HG02938 (cell line): ENCODE data around the gene SH3BGRL.

Experiments
- ATAC-seq: cut with Tn5 transposase; IDR thresholded peaks from one replicate; pipeline ENCODE4 v1.9.1; 2021; ENCODE audit warnings: mild to moderate bottlenecking, moderate library complexity; ENCODE audit not compliant: unreplicated experiment

The SH3BGRL gene

GRCh38 chrX:81201671-81202455 is at the start of gene SH3BGRL, which contains the start of gene HMGN5:
Gene SH3BGRL (plus strand): TSS chrX:81202102. CDS start chrX:81202201, 99 bp downstream.
Gene HMGN5 (minus strand): TSS chrX:81201913. CDS start chrX:81121549, 80,364 bp downstream.
- ATAC-seq = peak; percentile 93

GRCh38 chrX:81168391-81168790 is 33.5 kb upstream of the SH3BGRL start:
- no peak for ATAC-seq

GRCh38 chrX:81174286-81174685 is 27.6 kb upstream of the SH3BGRL start:
- no peak for ATAC-seq

DNA sequence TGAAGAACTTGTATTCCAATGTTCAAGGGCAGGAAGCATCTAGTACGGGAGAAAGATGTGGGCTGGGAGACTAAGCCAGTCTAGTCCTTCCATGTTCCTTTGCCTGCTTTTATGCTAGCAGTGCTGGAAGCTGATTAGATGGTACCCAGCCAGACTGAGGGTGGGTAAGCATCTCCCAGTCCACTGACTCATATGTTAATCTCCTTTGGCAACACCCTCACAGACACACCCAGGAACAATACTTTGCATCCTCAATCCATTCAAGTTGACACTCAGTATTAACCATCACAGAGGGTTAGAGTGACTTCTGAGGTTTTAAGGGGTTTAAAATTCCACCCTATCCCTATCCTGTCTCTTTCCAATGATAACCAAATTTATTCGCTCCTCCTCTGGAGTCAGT is 6.6 kb upstream of the SH3BGRL start:
- ATAC-seq = no peak

DNA sequence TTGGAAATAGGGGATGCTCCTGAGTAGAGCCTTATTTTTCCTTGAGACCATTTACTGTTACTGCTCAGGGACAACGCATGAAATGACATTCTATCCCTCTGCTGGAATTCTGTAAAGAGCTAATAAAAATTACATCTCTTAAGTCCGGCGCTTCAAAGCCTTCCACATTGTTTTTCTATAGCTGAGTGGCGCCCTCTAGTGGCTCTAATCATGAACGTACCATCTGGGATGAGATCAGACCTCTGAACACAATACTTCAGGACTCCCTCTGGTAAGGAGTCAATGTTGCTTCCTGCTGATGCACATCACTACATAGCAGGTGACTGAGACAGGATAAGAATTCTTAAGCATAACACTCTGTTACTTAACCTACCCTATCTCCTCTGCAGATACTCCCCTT is 6.2 kb upstream of the SH3BGRL start:
- ATAC-seq = no peak

- ATAC-seq = no peak
Measured at GRCh38 chrX:81201071-81201470, 831 bp upstream of the SH3BGRL start.

DNA sequence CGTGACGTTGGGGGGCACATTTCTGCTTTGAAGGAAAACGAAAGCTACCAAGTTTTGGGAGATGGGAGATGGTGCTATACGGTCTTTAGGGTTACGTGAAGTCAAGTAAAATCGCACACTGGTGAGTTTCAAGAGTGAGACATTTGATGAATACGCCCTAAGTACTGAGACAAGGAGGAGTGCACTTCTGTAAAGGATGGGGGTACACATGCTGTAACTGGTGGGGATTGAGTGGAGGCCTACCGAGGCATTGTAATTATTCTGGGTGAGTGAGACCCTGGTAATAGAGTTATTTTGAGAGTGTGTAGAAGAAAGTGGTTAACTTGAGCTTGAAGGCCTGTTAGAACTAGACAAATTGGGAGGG is 536 bp downstream of the SH3BGRL start:
- no peak for ATAC-seq

GRCh38 chrX:81202943-81203342 is 1.0 kb downstream of the SH3BGRL start:
- no peak for ATAC-seq

DNA sequence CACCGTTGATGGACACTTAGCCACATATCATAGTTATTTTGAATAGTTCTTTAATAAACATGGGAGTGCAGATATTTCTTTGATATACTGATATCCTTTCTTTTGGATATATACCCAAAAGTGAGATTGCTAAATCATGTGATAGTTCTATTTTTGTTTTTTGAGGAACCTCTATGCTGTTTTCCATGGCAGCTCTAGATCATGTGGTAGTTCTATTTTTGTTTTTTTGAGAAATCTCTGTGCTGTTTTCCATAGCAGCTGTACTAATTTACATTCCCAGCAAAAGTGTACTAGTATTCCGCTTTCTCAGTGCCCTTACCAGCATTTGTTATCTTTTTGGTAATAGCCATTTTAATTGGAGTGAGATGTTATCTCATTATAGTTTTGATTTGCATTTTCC is 3.6 kb downstream of the SH3BGRL start:
- no peak for ATAC-seq

DNA sequence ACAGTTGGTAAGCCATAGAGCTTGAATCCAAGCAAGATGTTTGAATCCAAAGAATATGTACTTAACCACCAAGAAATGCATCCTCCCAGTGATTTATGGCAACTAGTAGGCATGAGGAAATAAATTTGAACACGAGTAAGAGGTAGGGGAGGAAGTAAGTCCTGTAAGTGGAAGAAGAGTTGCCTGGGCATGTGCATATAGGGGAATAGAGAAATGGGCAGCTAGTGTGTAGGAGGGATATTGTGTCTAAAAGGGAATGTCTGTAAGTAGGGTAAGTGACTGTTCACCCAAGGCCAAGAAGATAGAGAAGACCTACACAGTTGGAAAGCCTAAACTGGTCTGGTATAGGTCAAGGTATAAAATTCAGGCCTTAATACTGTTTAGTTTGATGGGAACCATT is 4.6 kb downstream of the SH3BGRL start:
- no peak for ATAC-seq

DNA sequence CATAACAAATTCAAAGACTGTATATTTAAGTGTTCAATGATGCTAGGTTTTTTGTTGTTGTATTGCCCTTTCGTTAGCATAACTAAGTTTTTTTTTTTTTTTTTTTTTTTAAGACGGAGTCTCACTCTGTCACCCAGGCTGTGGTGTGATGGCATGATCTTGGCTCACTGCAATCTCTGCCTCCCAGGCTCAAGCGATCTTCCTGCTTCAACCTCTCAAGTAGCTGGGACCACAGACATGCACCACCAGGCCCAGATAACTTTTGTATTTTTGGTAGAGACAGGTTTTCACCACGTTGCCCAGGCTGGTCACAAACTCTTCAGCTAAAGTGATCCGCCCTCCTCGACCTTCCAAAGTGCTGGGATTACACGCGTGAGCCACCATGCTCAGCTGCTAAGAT is 7.0 kb downstream of the SH3BGRL start:
- no peak for ATAC-seq

- no peak for ATAC-seq
Measured at GRCh38 chrX:81215685-81216084, 13.8 kb downstream of the SH3BGRL start.

GRCh38 chrX:81229229-81229628 is 27.3 kb downstream of the SH3BGRL start:
- no peak for ATAC-seq

DNA sequence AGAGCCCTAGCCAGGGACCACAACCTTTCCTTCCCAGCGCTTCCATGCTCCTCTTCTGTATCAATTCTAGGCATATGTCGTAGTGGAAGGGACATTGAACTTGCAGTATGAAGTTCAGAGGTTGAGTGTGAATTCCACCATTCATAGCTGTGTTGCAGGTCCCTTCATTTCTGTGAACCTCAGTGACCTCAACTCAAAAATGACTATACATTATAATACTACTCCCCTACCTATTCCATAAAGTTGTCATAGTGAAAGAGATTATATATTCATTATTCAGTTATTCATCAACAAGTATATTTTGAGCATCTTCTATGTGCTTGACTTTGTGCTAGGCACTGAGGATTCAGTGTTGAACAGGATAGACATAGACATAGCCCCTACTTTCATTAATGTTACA is 28.0 kb downstream of the SH3BGRL start:
- no peak for ATAC-seq

GRCh38 chrX:81231476-81231875 is 29.6 kb downstream of the SH3BGRL start:
- ATAC-seq = no peak

- no peak for ATAC-seq
Measured at GRCh38 chrX:81232218-81232617, 30.3 kb downstream of the SH3BGRL start.

DNA sequence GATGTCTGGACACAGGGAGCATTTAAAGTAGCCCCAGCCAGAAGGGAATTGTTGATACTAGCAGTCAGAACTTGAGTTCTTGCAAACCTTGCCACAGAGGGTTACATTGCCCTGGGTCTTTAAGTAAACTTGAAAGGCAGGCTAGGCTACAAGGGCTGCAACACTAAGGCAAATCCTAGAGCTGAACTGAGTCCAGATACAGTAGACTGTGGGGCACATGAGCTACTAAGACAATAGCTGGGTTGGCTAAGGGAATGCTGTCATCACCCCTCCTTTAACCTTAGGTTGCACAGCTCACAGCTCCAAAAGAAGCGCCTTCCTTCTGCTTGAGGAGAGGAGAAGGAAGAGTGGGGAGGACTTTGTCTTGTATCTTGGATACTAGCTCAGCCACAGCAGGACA is 35.6 kb downstream of the SH3BGRL start:
- no peak for ATAC-seq

DNA sequence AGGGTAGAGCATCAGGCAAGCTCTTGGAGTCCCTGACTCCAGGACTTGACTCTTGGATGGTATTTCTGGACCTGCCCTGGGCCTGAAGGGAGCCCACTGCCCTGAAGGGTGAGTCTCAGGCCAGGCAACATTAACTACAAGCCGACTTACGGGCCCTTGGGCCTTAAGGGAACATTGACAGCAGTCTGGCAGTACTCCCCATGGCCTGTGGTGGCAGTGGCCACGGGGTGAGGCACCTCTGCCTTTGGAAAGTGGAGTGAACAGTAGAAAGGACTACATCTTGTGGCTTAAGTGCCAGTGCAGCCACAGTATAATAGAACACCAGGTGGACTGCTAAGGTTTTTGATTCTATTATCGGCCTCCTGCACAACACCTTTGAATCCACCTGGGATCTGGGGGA is 36.3 kb downstream of the SH3BGRL start:
- no peak for ATAC-seq

DNA sequence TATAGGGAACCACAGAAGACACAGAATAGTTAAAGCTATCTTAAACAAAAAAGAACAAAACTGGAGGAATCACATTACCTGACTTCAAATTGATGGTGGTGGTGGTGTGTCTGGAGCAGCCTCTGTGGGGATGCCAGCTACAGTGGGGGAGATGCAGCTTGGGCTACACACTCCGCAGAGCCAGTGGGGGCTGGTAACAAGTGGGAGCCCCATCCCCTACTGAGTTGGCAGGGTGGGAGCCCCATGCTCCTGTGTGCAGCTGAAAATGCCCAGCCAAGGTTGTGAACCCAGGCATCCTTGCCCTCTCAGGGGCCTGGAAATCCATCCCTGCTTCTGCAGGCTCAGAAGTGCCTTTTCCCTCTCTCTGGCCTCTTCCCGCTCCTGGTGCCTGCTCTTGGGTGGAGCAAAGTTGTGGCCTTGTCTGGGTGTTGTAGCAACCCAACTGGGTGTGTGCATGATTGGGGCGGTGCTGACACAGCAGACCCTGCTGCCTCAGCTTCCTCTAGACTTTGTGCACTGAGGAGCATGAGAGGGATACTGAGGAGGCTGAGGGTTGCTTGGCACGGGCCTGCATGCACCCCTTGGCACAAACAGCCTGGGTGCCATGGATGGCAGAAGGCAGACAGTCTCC is 38.9 kb downstream of the SH3BGRL start:
- no peak for ATAC-seq

GRCh38 chrX:81241753-81242152 is 39.9 kb downstream of the SH3BGRL start:
- ATAC-seq = no peak

- ATAC-seq = no peak
Measured at GRCh38 chrX:81255876-81256275, 54.0 kb downstream of the SH3BGRL start.

- ATAC-seq = no peak
Measured at GRCh38 chrX:81257817-81258216, 55.9 kb downstream of the SH3BGRL start.
